HG03558 (cell line): ENCODE data around the gene FIBP.
"Not testable (repeated sequence)": the region's sequence is repeated elsewhere in the genome, so short reads cannot be mapped to it uniquely, and the experiment has no call there.

ENCODE experiments used
- ATAC-seq: cut with Tn5 transposase; IDR thresholded peaks from one replicate; pipeline ENCODE4 v1.9.1; 2021; ENCODE audit warnings: moderate number of reproducible peaks; ENCODE audit not compliant: unreplicated experiment; ENCODE audit errors: extremely low read depth

FIBP gene

GRCh38 chr11:65849771-65850216 is 38.5 kb downstream of the FIBP start:
- no peak for ATAC-seq

- no peak for ATAC-seq
Observed at GRCh38 chr11:65849366-65849765, 38.9 kb downstream of the FIBP start.

GRCh38 chr11:65848693-65849092 is 39.6 kb downstream of the FIBP start:
- not testable (repeated sequence) for ATAC-seq

GRCh38 chr11:65847746-65848145 is 40.5 kb downstream of the FIBP start:
- ATAC-seq: no peak

DNA sequence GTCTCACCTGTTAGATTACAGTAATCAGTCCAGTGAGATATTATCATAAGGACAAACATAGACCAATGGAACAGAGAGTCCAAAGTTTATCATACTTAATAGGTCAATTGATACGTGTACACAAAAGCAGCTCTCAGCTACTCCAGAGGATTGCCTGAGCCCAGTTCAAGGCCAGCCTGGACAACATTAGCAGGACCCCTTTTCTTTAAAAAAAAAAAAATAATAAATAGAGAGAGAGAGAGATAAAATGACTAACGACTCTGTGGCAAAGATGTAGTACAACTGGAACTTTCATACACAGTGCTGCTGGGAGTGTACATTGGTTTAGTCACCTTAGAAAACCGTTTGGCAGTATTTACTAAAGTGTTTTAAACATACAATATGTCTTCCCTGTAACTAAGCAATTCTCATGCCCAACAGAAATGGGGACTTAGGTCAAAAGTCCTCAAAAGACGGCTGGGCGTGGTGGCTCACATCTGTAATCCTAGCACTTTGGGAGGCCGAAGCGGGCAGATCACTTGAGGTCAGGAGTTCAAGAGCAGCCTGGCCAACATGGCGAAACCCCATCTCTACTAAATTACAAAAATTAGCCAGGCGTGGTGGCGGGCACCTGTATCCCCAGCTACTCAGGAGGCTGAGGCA is 43.9 kb downstream of the FIBP start:
- ATAC-seq: no peak

DNA sequence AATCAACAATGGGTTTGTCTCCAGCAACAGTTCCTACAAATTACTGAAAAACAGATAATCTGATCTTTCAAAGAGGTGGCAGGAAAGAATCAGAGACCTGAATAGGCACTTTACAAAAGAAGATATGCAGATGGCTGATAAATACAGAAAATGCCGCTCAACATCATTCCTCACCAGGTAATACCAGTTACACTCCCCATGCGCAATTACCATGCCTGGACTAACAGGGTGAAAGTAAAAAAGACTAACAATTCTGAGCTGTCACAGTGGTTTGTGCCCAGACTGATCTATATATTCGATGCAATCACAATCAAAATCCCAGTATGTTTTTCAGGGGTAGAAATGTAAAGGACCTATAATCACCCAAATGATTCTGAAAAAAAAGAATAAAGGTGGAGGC is 44.5 kb downstream of the FIBP start:
- no peak for ATAC-seq

DNA sequence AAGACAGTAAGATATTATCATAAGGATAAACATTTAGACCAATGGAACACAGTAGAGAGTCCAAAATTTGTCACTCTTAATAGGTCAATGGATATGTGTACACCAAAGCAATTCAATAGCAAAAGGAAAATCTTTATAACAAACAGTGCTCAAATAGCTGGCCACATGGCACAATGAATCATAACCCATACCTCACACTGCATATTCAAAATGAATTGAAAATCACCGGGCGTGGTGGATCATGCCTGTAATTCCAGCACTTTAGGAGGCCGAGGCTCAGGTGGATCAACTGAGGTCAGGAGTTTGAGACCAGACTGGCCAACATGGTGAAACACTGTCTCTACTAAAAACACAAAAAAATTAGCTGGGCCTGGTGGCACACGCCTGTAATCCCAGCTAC is 46.1 kb downstream of the FIBP start:
- no peak for ATAC-seq

- no peak for ATAC-seq
Observed at GRCh38 chr11:65834202-65834601, 54.1 kb downstream of the FIBP start.
